ENCODE measurements around the gene RCAN1. TPM values are rescaled to one million over a fixed set of nuclear protein-coding genes. Genes with fewer than 3 reads are reported as not detected.

Gene RCAN1
- total RNA-seq, 1 experiment from 2014 or later: 13.5 TPM

DNA sequence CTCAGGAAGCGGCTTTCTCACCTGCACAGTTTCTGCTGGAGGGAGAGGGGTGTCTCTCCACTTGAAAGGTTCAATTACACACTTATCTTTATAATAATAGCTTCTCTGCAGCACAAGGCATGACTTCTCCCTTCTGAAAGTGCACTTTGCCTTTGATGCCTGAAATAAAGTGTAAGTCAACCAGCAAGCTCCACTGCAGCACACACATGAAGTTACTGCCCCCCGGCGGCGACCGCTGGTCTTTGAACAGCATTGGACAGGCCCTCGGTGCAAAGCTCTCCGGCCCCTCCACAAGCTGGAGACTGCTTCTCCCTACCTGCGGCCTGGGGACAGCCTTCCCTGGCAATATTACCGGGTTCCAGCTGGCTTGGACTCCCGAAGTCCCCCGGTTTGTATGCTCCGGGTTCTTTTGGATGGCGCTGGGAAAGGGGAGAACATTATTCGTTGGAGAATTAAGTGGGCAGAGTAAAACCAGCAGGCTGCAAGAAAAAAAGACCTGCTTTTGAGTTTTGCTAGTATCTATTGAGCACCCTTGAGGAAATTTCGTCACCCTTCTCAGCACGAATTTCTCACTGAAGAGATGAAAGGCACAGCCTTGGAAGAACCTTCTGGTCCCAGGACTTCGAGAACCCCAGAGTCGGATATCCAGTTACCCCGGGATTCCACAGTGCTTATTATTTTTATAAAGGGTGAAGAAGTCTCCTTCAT is 11.8 kb downstream of the RCAN1 start:
- ChIA-PET CTCF (interaction anchor here (0.7 to 1.5 kb wide), 6 partner anchors 10 to 241 kb away, joined by 3 to 9 read pairs (median 3); no protein-coding TSS in a partner anchor), POLR2A (no interaction called here)
- in situ Hi-C loops (cut with HindIII; ENCODE audit: low pct_unique_long_range_greater_than_20kb, low sequenced_read_pairs): no loop called here
- Histone ChIP-seq H3K4me3 (ENCODE audit: low read depth in 2 of 2, low read length in 2 of 2) (no peak overlapping the region), H3K9me3 (ENCODE audit: control insufficient read depth, insufficient read depth, low read depth, low read length) (no peaks in the 10 kb centered on the region), H3K27me3 (ENCODE audit: control insufficient read depth, insufficient read depth, low read length) (no peaks in the 10 kb centered on the region), H3K4me1 (ENCODE audit: control insufficient read depth, insufficient read depth, low read length) (no peaks in the 10 kb centered on the region), H3K36me3 (ENCODE audit: control insufficient read depth, insufficient read depth, low read length) (no peaks in the 10 kb centered on the region), H3K27ac (ENCODE audit: low read length) (no peak overlapping the region)
- no TSS peak for BruUV-seq (replicated peaks)
- ATAC-seq (peak; percentile 98), DNase-seq (ENCODE audit: low read depth, low spot score) (no peak)
- intact Hi-C loops (cut with micrococcal nuclease; ENCODE audit: unreplicated experiment): no loop called here
- TF ChIP-seq, protein P1, sequence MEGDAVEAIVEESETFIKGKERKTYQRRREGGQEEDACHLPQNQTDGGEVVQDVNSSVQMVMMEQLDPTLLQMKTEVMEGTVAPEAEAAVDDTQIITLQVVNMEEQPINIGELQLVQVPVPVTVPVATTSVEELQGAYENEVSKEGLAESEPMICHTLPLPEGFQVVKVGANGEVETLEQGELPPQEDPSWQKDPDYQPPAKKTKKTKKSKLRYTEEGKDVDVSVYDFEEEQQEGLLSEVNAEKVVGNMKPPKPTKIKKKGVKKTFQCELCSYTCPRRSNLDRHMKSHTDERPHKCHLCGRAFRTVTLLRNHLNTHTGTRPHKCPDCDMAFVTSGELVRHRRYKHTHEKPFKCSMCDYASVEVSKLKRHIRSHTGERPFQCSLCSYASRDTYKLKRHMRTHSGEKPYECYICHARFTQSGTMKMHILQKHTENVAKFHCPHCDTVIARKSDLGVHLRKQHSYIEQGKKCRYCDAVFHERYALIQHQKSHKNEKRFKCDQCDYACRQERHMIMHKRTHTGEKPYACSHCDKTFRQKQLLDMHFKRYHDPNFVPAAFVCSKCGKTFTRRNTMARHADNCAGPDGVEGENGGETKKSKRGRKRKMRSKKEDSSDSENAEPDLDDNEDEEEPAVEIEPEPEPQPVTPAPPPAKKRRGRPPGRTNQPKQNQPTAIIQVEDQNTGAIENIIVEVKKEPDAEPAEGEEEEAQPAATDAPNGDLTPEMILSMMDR (IDR thresholded peaks at IDR 0.05): peak; percentile 81
- TF ChIP-seq SIN3A (IDR thresholded peaks at IDR 0.05; ENCODE audit: borderline replicate concordance, insufficient read depth, low read depth, low read length): no peak

DNA sequence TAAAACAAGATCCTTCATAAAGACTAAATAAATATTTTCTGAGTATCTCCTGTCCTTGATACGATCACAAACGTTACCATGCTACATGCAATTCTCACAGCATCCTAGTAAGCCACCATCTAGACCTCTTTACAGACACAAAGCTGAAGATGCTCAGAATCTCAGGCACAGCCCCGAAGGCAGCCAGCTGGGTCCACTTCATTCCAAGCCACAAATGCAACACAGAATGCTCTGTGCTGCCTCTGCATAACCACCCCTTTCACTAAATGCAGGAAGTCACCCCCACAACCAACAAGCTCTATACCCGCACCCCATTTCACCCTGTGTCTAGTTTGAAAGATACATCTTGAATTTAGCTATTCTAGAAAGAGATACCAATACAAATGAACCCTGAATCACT is 12.9 kb downstream of the RCAN1 start:
- DNase-seq (ENCODE audit: low read depth, low spot score) (no peak), ATAC-seq (no peak)
- H3K36me3 ChIP-seq (ENCODE audit: control insufficient read depth, insufficient read depth, low read length): no peaks in the 10 kb centered on the region
- H3K4me3 ChIP-seq (ENCODE audit: low read depth in 2 of 2, low read length in 2 of 2): no peak overlapping the region
- no peaks in the 10 kb centered on the region for H3K4me1 ChIP-seq (ENCODE audit: control insufficient read depth, insufficient read depth, low read length)
- ChIA-PET CTCF (interaction anchor here (0.8 to 1.5 kb wide), 3 partner anchors 29 to 91 kb away, joined by 3 to 9 read pairs (median 3); no protein-coding TSS in a partner anchor), POLR2A (no interaction called here)
- BruUV-seq (replicated peaks): no TSS peak
- no peaks in the 10 kb centered on the region for H3K27me3 ChIP-seq (ENCODE audit: control insufficient read depth, insufficient read depth, low read length)
- H3K27ac ChIP-seq (ENCODE audit: low read length): no peak overlapping the region
- TF ChIP-seq TCF7L2 (IDR thresholded peaks at IDR 0.05; ENCODE audit: low read depth, low read length) (no peak), POLR2AphosphoS5 (IDR thresholded peaks at IDR 0.05; ENCODE audit: low read depth, low read length) (no peak), SIN3A (IDR thresholded peaks at IDR 0.05; ENCODE audit: borderline replicate concordance, insufficient read depth, low read depth, low read length) (no peak)
- TF ChIP-seq, protein P1 (IDR thresholded peaks at IDR 0.05): no peak
- TF ChIP-seq, protein P2, sequence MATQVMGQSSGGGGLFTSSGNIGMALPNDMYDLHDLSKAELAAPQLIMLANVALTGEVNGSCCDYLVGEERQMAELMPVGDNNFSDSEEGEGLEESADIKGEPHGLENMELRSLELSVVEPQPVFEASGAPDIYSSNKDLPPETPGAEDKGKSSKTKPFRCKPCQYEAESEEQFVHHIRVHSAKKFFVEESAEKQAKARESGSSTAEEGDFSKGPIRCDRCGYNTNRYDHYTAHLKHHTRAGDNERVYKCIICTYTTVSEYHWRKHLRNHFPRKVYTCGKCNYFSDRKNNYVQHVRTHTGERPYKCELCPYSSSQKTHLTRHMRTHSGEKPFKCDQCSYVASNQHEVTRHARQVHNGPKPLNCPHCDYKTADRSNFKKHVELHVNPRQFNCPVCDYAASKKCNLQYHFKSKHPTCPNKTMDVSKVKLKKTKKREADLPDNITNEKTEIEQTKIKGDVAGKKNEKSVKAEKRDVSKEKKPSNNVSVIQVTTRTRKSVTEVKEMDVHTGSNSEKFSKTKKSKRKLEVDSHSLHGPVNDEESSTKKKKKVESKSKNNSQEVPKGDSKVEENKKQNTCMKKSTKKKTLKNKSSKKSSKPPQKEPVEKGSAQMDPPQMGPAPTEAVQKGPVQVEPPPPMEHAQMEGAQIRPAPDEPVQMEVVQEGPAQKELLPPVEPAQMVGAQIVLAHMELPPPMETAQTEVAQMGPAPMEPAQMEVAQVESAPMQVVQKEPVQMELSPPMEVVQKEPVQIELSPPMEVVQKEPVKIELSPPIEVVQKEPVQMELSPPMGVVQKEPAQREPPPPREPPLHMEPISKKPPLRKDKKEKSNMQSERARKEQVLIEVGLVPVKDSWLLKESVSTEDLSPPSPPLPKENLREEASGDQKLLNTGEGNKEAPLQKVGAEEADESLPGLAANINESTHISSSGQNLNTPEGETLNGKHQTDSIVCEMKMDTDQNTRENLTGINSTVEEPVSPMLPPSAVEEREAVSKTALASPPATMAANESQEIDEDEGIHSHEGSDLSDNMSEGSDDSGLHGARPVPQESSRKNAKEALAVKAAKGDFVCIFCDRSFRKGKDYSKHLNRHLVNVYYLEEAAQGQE (IDR thresholded peaks at IDR 0.05; ENCODE audit: insufficient read depth in 1 of 2, low read depth in 2 of 2, low read length in 1 of 2): no peak
- no peaks in the 10 kb centered on the region for H3K9me3 ChIP-seq (ENCODE audit: control insufficient read depth, insufficient read depth, low read depth, low read length)
- in situ Hi-C loops (cut with HindIII; ENCODE audit: low pct_unique_long_range_greater_than_20kb, low sequenced_read_pairs): no loop called here
- intact Hi-C loops (cut with micrococcal nuclease; ENCODE audit: unreplicated experiment): no loop called here
